Neural progenitor cell (in vitro differentiated cells): Measurements from ENCODE around the gene CPT1B. TPM values are rescaled to one million over a fixed set of nuclear protein-coding genes. Genes with fewer than 3 reads are reported as not detected.

ENCODE experiments used
- DNase-seq: peaks from one replicate; pipeline ENCODE4 v3.0.0-alpha.2; 2016; ENCODE audit warnings: low spot score
- H2AFZ ChIP-seq: fragments of 200-600 bp; sonication (generic); replicated peaks from 2 replicates; pipeline ENCODE4 v1.6.1; 2016; ENCODE audit warnings: antibody characterized with exemption
- H3F3A ChIP-seq: fragments of 200-600 bp; sonication (generic); 2 replicates; pipeline ENCODE4 v1.6.1; 2016; ENCODE audit warnings: antibody characterized with exemption, low read depth
- H3K27ac ChIP-seq: fragments of 200-600 bp; sonication (generic); 2 replicates; pipeline ENCODE4 v1.5.1; 2016; ENCODE audit warnings: mild to moderate bottlenecking
- H3K27me3 ChIP-seq: fragments of 200-600 bp; sonication (generic); 2 replicates; pipeline ENCODE4 v1.6.1; 2016; ENCODE audit warnings: mild to moderate bottlenecking, moderate library complexity
- H3K36me3 ChIP-seq: fragments of 200-600 bp; sonication (generic); 2 replicates; pipeline ENCODE4 v1.5.1; 2016
- H3K4me1 ChIP-seq: fragments of 200-600 bp; sonication (generic); 2 replicates; pipeline ENCODE4 v1.6.1; 2016; ENCODE audit warnings: mixed run types
- H3K4me2 ChIP-seq: fragments of 200-600 bp; sonication (generic); 2 replicates; pipeline ENCODE4 v1.6.1; 2016
- H3K4me3 ChIP-seq: fragments of 200-600 bp; sonication (generic); 2 replicates; pipeline ENCODE4 v1.5.1; 2016
- H3K79me2 ChIP-seq: fragments of 200-600 bp; sonication (generic); 2 replicates; pipeline ENCODE4 v1.6.1; 2016; ENCODE audit warnings: low read depth
- H3K9ac ChIP-seq: fragments of 200-600 bp; sonication (generic); 2 replicates; pipeline ENCODE4 v1.6.1; 2016
- H3K9me3 ChIP-seq: fragments of 200-600 bp; sonication (generic); 2 replicates; pipeline ENCODE4 v1.5.1; 2016; ENCODE audit warnings: low read depth
- H4K20me1 ChIP-seq: fragments of 200-600 bp; sonication (generic); 2 replicates; pipeline ENCODE4 v1.6.1; 2016; ENCODE audit warnings: low read depth
- H3K27ac Mint-ChIP-seq: 3 replicates; pipeline ENCODE4 v1.8.0; 2021; ENCODE audit warnings: mixed read lengths
- H3K27me3 Mint-ChIP-seq: 2 replicates; pipeline ENCODE4 v1.8.0; 2022; ENCODE audit warnings: low read depth, mild to moderate bottlenecking, inconsistent platforms, moderate library complexity, mixed read lengths; ENCODE audit not compliant: insufficient read depth
- H3K36me3 Mint-ChIP-seq: 3 replicates; pipeline ENCODE4 v1.8.0; 2021; ENCODE audit warnings: mixed read lengths
- H3K4me1 Mint-ChIP-seq: 3 replicates; pipeline ENCODE4 v1.8.0; 2021; ENCODE audit warnings: mixed read lengths
- H3K4me3 Mint-ChIP-seq: 3 replicates; pipeline ENCODE4 v1.8.0; 2021; ENCODE audit warnings: mild to moderate bottlenecking, moderate library complexity, mixed read lengths
- H3K9me3 Mint-ChIP-seq: 3 replicates; pipeline ENCODE4 v1.8.0; 2020; ENCODE audit warnings: mixed read lengths
- CTCF ChIP-seq: fragments of 200-600 bp; sonication (generic); IDR thresholded peaks from 2 replicates; pipeline ENCODE4 v1.5.1; 2017; ENCODE audit warnings: antibody characterized with exemption, mild to moderate bottlenecking
- EZH2 ChIP-seq: fragments of 200-600 bp; sonication (generic); IDR thresholded peaks from 2 replicates; pipeline ENCODE4 v1.6.1; 2017; ENCODE audit warnings: antibody characterized with exemption, mild to moderate bottlenecking, moderate library complexity
- EZH2phosphoT487 ChIP-seq: fragments of 200-600 bp; sonication (generic); IDR thresholded peaks from 2 replicates; pipeline ENCODE4 v1.6.1; 2017; ENCODE audit warnings: antibody characterized with exemption
- total RNA-seq: library from RNA; depleted of rRNA; stranded (reverse); fragments of >200 nt; gene quantifications from 2 replicates; pipeline ENCODE4 v1.2.3, GENCODE V29; 2015; ENCODE audit warnings: low replicate concordance

CPT1B gene
- total RNA-seq, 1 donor from 2014 or later, result 33.9 TPM

- Histone ChIP-seq H3K4me2 (peak overlapping the region; percentile 91), H3K9ac (no peak overlapping the region), H3K9me3 (no peaks in the 10 kb centered on the region), H3K4me1 (peaks cover 24% of the 10 kb centered on the region), H3K4me3 (peak overlapping the region; percentile 66), H3K36me3 (no peaks in the 10 kb centered on the region), H3F3A (peaks cover 53% of the 10 kb centered on the region), H3K27ac (no peak overlapping the region), H2AFZ (no peak overlapping the region), H3K27me3 (peaks cover 82% of the 10 kb centered on the region), H3K79me2 (no peaks in the 10 kb centered on the region), H4K20me1 (peaks cover 50% of the 10 kb centered on the region)
- peaks cover 2% of the 10 kb centered on the region for H3K9me3 Mint-ChIP-seq
- peak; percentile 80 for DNase-seq
- H3K27ac Mint-ChIP-seq, result no peak overlapping the region
- peaks cover 29% of the 10 kb centered on the region for H3K4me1 Mint-ChIP-seq
- H3K36me3 Mint-ChIP-seq, result no peaks in the 10 kb centered on the region
- peaks cover 55% of the 10 kb centered on the region for H3K27me3 Mint-ChIP-seq
- H3K4me3 Mint-ChIP-seq, result peak overlapping the region; percentile 80
- TF ChIP-seq CTCF (no peak), EZH2 (peak; percentile 9), EZH2phosphoT487 (peak; percentile 24)
Observed at GRCh38 chr22:50530877-50531545, 47.2 kb downstream of the CPT1B start.

- peaks cover 24% of the 10 kb centered on the region for H3K4me1 ChIP-seq
- no peak overlapping the region for H3K9ac ChIP-seq
- Mint-ChIP-seq H3K4me3 (peak overlapping the region; percentile 80), H3K36me3 (no peaks in the 10 kb centered on the region), H3K27ac (no peak overlapping the region), H3K9me3 (peaks cover 2% of the 10 kb centered on the region), H3K27me3 (peaks cover 55% of the 10 kb centered on the region), H3K4me1 (peaks cover 29% of the 10 kb centered on the region)
- peaks cover 50% of the 10 kb centered on the region for H4K20me1 ChIP-seq
- H3K4me3 ChIP-seq, result peak overlapping the region; percentile 66
- peak overlapping the region; percentile 91 for H3K4me2 ChIP-seq
- no peak overlapping the region for H3K27ac ChIP-seq
- TF ChIP-seq EZH2, result no peak
- no peak for TF ChIP-seq CTCF
- no peak for TF ChIP-seq EZH2phosphoT487
- DNase-seq, result no peak
- H2AFZ ChIP-seq, result no peak overlapping the region
- no peaks in the 10 kb centered on the region for H3K79me2 ChIP-seq
- H3K9me3 ChIP-seq, result no peaks in the 10 kb centered on the region
- no peaks in the 10 kb centered on the region for H3K36me3 ChIP-seq
- H3F3A ChIP-seq, result peaks cover 57% of the 10 kb centered on the region
- H3K27me3 ChIP-seq, result peaks cover 82% of the 10 kb centered on the region
Observed at GRCh38 chr22:50530580-50530876, 47.7 kb downstream of the CPT1B start.

- H3K4me2 ChIP-seq, result peak within 1 kb of the TSS; percentile 91
- peaks cover 52% of the 10 kb centered on the region for H4K20me1 ChIP-seq
- peaks cover 24% of the 10 kb centered on the region for H3K4me1 ChIP-seq
- no peak within 1 kb of the TSS for H2AFZ ChIP-seq
- peak within 1 kb of the TSS; percentile 66 for H3K4me3 ChIP-seq
- H3F3A ChIP-seq, result peaks cover 58% of the 10 kb centered on the region
- no peaks in the 10 kb centered on the region for H3K9me3 ChIP-seq
- H3K27me3 Mint-ChIP-seq, result peaks cover 54% of the 10 kb centered on the region
- H3K9me3 Mint-ChIP-seq, result peaks cover 2% of the 10 kb centered on the region
- H3K27ac Mint-ChIP-seq, result no peak within 1 kb of the TSS
- peak; percentile 52 for DNase-seq
- no peaks in the 10 kb centered on the region for H3K36me3 ChIP-seq
- H3K4me3 Mint-ChIP-seq, result peak within 1 kb of the TSS; percentile 80
- peaks cover 29% of the 10 kb centered on the region for H3K4me1 Mint-ChIP-seq
- no peak within 1 kb of the TSS for H3K27ac ChIP-seq
- TF ChIP-seq EZH2phosphoT487, result peak; percentile 95
- no peak for TF ChIP-seq CTCF
- peak; percentile 91 for TF ChIP-seq EZH2
- peaks cover 82% of the 10 kb centered on the region for H3K27me3 ChIP-seq
- peaks cover under 1% of the 10 kb centered on the region for H3K79me2 ChIP-seq
- no peaks in the 10 kb centered on the region for H3K36me3 Mint-ChIP-seq
- H3K9ac ChIP-seq, result no peak within 1 kb of the TSS
Observed at GRCh38 chr22:50529897-50530579, 48.2 kb downstream of the CPT1B start, which contains the start of gene TYMP. TYMP (minus strand) TSS chr22:50530012; CDS start chr22:50529709, 303 bp downstream.
